HepG2 (cell line): ENCODE data around the gene C1RL. TPM values are rescaled to one million over a fixed set of nuclear protein-coding genes. Genes with fewer than 3 reads are reported as not detected.
A peak's percentile ranks its signal among the peaks of the same experiment; 100 is the strongest.

Experiments used
- CEBPG ChIP-seq: IDR thresholded peaks from 2 replicates; pipeline ENCODE4 v1.6.1; 2016
- FOXA1 ChIP-seq, 2 experiments: fragments of 450-650 bp in 1 of 2; sonication (generic) in 1 of 2; formaldehyde crosslinking in 1 of 2; IDR thresholded peaks; 2 replicates each; pipeline versions ENCODE4 v1.4.0 to v1.6.1; 2016 to 2020; ENCODE audit warnings: missing genetic modification reagents in 1 of 2
- HNRNPH1 ChIP-seq: fragments of 200-400 bp; formaldehyde crosslinking; optimal IDR thresholded peaks from 2 replicates; pipeline ENCODE3; 2017; ENCODE audit warnings: mild to moderate bottlenecking, low read depth, low read length
- HNRNPUL1 ChIP-seq: fragments of 200-400 bp; formaldehyde crosslinking; IDR thresholded peaks from 2 replicates; pipeline ENCODE4 v1.6.1; 2017; ENCODE audit warnings: low read depth, mild to moderate bottlenecking, low read length, moderate library complexity
- MAF1 ChIP-seq: sonication (generic); formaldehyde crosslinking; IDR thresholded peaks from 2 replicates; pipeline ENCODE4 v1.5.0; 2020; ENCODE audit warnings: missing genetic modification reagents, borderline replicate concordance
- NR2C2 ChIP-seq: sonication (generic); formaldehyde crosslinking; IDR thresholded peaks from 2 replicates; pipeline ENCODE4 v1.4.0; 2020; ENCODE audit warnings: missing genetic modification reagents, mild to moderate bottlenecking, moderate library complexity, borderline replicate concordance
- POLR2A ChIP-seq, 2 experiments: IDR thresholded peaks; 2 replicates each; pipeline ENCODE4 v1.6.1; 2011; ENCODE audit warnings: low read depth in 2 of 2, low read length in 2 of 2, mild to moderate bottlenecking in 1 of 2, moderate library complexity in 1 of 2; ENCODE audit not compliant: insufficient read depth in 1 of 2
- SMAD3 ChIP-seq: sonication (generic); formaldehyde crosslinking; IDR thresholded peaks from 2 replicates; pipeline ENCODE4 v1.4.0; 2020; ENCODE audit warnings: missing genetic modification reagents
- SMARCC2 ChIP-seq: fragments of 450-650 bp; IDR thresholded peaks from 2 replicates; pipeline ENCODE4 v1.6.1; 2017; ENCODE audit warnings: antibody characterized with exemption, mild to moderate bottlenecking
- ZFP62 ChIP-seq: sonication (generic); formaldehyde crosslinking; IDR thresholded peaks from 2 replicates; pipeline ENCODE4 v1.4.0; 2020; ENCODE audit warnings: missing genetic modification reagents
- ZNF10 ChIP-seq: sonication (generic); formaldehyde crosslinking; IDR thresholded peaks from 2 replicates; pipeline ENCODE4 v1.4.0; 2020; ENCODE audit warnings: mild to moderate bottlenecking, low read depth, missing genetic modification reagents, borderline replicate concordance
- ZNF232 ChIP-seq: sonication (generic); formaldehyde crosslinking; IDR thresholded peaks from 2 replicates; pipeline ENCODE4 v1.4.0; 2020; ENCODE audit warnings: missing genetic modification reagents, borderline replicate concordance
- ZNF430 ChIP-seq: sonication (generic); formaldehyde crosslinking; IDR thresholded peaks from 2 replicates; pipeline ENCODE4 v1.9.0; 2021; ENCODE audit warnings: mild to moderate bottlenecking, missing genetic modification reagents
- polyA plus RNA-seq, 8 experiments: library from polyadenylated mRNA; depleted of rRNA in 3 of 8; stranded (reverse) in 7 of 8; unstranded in 1 of 8; fragments of >200 nt; fragmentation: Illumina TruSeq in 4 of 8; extraction: Trizol in 4 of 8; gene quantifications; 2 replicates each; pipeline versions ENCODE4 v1.2.1 to v1.2.3, GENCODE V29; 2011 to 2016; ENCODE audit warnings: low read depth in 4 of 8, missing spikeins in 1 of 8, mixed read lengths in 1 of 8; ENCODE audit not compliant: insufficient read depth in 1 of 8
- total RNA-seq, 5 experiments: library from RNA; depleted of rRNA; stranded (reverse); fragments of >200 nt; fragmentation: Illumina TruSeq; extraction: Trizol; gene quantifications; 2 replicates each; pipeline ENCODE4 v1.2.3, GENCODE V29; 2016; ENCODE audit warnings: low read depth in 1 of 5
- TF ChIP-seq, protein P1 (sequence below): sonication (generic); formaldehyde crosslinking; IDR thresholded peaks from 2 replicates; pipeline ENCODE4 v1.5.0; 2020; ENCODE audit warnings: mild to moderate bottlenecking, missing genetic modification reagents
- TF ChIP-seq, protein P2 (sequence below): sonication (generic); formaldehyde crosslinking; conservative IDR thresholded peaks from 2 replicates; pipeline ENCODE4 v1.8.0; 2022; ENCODE audit warnings: missing genetic modification reagents
- TF ChIP-seq, protein P3 (sequence below): sonication (generic); formaldehyde crosslinking; IDR thresholded peaks from 2 replicates; pipeline ENCODE4 v1.4.0; 2020; ENCODE audit warnings: missing genetic modification reagents, borderline replicate concordance
- TF ChIP-seq, protein P4 (sequence below): sonication (generic); formaldehyde crosslinking; IDR thresholded peaks from 2 replicates; pipeline ENCODE4 v1.4.0; 2020; ENCODE audit warnings: missing genetic modification reagents
- TF ChIP-seq, protein P5 (sequence below): sonication (generic); formaldehyde crosslinking; IDR thresholded peaks from 2 replicates; pipeline ENCODE4 v1.4.0; 2020; ENCODE audit warnings: missing genetic modification reagents, borderline replicate concordance

C1RL gene
- total and polyA plus RNA-seq, 2 of the 13 experiments (the other 11 are each of a cell fraction or from before 2014, with no cell fraction given) = 28.9 to 53.1 TPM

DNA sequence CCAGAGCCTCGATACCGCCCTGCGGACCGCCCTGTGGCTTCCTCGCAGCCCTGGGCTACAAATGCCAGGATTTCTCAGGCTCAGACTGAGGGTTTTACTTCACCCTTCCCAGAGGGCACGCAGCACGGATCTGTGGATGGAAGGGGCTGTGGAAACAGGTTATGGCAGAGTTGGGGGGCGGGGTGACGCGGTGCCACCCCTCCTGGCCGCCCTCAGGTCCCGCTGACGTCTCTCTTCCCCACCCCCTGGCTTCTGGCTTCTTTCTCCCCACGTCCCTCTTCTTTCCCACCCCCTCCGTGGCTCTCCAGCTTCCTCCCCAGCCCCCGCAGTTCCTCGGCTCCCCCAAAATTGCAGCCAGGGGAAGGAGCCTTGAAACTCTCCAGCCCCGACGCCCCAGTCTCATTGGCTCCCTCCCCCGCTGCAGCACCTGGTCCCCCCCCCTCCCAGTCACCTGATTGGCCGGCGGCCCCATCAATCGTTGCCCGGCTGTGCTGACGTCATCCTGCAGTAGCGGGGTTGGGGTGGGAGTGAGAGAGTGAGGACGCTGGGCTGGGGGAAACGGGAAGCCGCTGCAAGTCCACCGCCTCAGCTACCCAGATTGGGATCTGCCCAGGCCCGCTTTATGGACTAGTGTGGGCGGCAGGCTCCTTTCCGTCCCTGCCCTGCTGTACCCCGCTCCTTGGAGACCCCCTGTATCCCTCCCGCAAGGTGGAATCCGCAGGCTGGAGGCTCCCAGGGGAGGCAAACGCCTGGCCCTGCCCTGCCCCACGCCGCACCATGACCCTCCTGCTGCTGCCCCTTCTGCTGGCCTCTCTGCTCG lies 21.1 kb upstream of the C1RL start, which contains the start of gene CLSTN3 (continued):
- no peak for TF ChIP-seq SMAD3
- TF ChIP-seq, protein P1, sequence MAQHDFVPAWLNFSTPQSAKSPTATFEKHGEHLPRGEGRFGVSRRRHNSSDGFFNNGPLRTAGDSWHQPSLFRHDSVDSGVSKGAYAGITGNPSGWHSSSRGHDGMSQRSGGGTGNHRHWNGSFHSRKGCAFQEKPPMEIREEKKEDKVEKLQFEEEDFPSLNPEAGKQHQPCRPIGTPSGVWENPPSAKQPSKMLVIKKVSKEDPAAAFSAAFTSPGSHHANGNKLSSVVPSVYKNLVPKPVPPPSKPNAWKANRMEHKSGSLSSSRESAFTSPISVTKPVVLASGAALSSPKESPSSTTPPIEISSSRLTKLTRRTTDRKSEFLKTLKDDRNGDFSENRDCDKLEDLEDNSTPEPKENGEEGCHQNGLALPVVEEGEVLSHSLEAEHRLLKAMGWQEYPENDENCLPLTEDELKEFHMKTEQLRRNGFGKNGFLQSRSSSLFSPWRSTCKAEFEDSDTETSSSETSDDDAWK (CRISPR knock-in tag) = no peak
- TF ChIP-seq, protein P2, sequence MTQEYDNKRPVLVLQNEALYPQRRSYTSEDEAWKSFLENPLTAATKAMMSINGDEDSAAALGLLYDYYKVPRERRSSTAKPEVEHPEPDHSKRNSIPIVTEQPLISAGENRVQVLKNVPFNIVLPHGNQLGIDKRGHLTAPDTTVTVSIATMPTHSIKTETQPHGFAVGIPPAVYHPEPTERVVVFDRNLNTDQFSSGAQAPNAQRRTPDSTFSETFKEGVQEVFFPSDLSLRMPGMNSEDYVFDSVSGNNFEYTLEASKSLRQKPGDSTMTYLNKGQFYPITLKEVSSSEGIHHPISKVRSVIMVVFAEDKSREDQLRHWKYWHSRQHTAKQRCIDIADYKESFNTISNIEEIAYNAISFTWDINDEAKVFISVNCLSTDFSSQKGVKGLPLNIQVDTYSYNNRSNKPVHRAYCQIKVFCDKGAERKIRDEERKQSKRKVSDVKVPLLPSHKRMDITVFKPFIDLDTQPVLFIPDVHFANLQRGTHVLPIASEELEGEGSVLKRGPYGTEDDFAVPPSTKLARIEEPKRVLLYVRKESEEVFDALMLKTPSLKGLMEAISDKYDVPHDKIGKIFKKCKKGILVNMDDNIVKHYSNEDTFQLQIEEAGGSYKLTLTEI (CRISPR knock-in tag) = no peak
- peak; percentile 13; the same call in 1 of the 2 replicates for TF ChIP-seq ZNF430
- TF ChIP-seq, protein P3, sequence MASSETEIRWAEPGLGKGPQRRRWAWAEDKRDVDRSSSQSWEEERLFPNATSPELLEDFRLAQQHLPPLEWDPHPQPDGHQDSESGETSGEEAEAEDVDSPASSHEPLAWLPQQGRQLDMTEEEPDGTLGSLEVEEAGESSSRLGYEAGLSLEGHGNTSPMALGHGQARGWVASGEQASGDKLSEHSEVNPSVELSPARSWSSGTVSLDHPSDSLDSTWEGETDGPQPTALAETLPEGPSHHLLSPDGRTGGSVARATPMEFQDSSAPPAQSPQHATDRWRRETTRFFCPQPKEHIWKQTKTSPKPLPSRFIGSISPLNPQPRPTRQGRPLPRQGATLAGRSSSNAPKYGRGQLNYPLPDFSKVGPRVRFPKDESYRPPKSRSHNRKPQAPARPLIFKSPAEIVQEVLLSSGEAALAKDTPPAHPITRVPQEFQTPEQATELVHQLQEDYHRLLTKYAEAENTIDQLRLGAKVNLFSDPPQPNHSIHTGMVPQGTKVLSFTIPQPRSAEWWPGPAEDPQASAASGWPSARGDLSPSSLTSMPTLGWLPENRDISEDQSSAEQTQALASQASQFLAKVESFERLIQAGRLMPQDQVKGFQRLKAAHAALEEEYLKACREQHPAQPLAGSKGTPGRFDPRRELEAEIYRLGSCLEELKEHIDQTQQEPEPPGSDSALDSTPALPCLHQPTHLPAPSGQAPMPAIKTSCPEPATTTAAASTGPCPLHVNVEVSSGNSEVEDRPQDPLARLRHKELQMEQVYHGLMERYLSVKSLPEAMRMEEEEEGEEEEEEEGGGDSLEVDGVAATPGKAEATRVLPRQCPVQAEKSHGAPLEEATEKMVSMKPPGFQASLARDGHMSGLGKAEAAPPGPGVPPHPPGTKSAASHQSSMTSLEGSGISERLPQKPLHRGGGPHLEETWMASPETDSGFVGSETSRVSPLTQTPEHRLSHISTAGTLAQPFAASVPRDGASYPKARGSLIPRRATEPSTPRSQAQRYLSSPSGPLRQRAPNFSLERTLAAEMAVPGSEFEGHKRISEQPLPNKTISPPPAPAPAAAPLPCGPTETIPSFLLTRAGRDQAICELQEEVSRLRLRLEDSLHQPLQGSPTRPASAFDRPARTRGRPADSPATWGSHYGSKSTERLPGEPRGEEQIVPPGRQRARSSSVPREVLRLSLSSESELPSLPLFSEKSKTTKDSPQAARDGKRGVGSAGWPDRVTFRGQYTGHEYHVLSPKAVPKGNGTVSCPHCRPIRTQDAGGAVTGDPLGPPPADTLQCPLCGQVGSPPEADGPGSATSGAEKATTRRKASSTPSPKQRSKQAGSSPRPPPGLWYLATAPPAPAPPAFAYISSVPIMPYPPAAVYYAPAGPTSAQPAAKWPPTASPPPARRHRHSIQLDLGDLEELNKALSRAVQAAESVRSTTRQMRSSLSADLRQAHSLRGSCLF (CRISPR knock-in tag) = no peak
- no peak for TF ChIP-seq HNRNPUL1
- no peak for TF ChIP-seq SMARCC2
- TF ChIP-seq CEBPG = no peak
- TF ChIP-seq ZNF10 = no peak
- no peak for TF ChIP-seq FOXA1 (IDR thresholded peaks at IDR 0.05)
- 0 out of 2 replicates have a peak, but pooled peaks have one; percentile 12 for TF ChIP-seq FOXA1 (CRISPR knock-in tag; IDR thresholded peaks at IDR 0.05)
- no peak; the same call in 1 of the 2 replicates for TF ChIP-seq ZNF232 (CRISPR knock-in tag)
- no peak for TF ChIP-seq MAF1 (CRISPR knock-in tag)
- TF ChIP-seq, protein P4, sequence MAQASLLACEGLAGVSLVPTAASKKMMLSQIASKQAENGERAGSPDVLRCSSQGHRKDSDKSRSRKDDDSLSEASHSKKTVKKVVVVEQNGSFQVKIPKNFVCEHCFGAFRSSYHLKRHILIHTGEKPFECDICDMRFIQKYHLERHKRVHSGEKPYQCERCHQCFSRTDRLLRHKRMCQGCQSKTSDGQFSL = peak; percentile 85
- no peak for TF ChIP-seq NR2C2 (CRISPR knock-in tag)
- no peak for TF ChIP-seq ZFP62 (CRISPR knock-in tag)
- TF ChIP-seq, protein P5, sequence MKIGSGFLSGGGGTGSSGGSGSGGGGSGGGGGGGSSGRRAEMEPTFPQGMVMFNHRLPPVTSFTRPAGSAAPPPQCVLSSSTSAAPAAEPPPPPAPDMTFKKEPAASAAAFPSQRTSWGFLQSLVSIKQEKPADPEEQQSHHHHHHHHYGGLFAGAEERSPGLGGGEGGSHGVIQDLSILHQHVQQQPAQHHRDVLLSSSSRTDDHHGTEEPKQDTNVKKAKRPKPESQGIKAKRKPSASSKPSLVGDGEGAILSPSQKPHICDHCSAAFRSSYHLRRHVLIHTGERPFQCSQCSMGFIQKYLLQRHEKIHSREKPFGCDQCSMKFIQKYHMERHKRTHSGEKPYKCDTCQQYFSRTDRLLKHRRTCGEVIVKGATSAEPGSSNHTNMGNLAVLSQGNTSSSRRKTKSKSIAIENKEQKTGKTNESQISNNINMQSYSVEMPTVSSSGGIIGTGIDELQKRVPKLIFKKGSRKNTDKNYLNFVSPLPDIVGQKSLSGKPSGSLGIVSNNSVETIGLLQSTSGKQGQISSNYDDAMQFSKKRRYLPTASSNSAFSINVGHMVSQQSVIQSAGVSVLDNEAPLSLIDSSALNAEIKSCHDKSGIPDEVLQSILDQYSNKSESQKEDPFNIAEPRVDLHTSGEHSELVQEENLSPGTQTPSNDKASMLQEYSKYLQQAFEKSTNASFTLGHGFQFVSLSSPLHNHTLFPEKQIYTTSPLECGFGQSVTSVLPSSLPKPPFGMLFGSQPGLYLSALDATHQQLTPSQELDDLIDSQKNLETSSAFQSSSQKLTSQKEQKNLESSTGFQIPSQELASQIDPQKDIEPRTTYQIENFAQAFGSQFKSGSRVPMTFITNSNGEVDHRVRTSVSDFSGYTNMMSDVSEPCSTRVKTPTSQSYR (CRISPR knock-in tag) = peak; percentile 48; the same call in 1 of the 2 replicates
- TF ChIP-seq POLR2A (IDR thresholded peaks at IDR 0.05; ENCODE audit: insufficient read depth in 1 of 2, low read depth in 2 of 2, low read length in 2 of 2) = peak; percentile 33 to 83; a peak in 3 of 4 replicates
- no peak for TF ChIP-seq HNRNPH1
